Measurements from ENCODE around the gene ANKRD63.

The ANKRD63 gene

DNA sequence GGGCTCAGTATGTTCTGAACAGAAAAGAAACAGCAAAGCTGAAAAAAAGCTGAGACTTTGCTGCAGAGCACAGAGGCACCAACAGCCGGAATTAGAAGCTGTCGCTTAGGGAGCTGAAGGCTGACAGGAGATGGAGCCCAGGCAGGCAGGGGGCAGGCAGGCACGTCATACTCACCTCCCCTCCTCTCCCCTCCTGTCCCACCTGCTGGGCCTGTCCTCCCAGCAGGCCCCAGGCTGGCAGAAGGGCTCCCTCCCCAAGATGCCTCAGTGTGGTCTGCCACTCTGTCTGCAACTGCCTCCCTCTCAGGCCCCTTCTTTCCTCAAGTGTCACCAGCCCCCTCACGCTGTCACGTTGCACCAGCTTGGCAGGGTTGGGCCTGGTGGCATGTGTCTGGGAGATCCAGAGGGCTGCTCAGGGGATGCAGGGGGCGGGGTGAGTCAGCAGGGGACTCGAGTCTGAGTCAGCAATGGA, 3.2 kb upstream of the ANKRD63 start:
- TF ChIP-seq CTCF (IDR thresholded peaks at IDR 0.05; ENCODE audit: insufficient read depth, low read length, missing control alignments), result no peak
- no peak for DNase-seq (ENCODE audit: low read depth, low spot score)
- no peak overlapping the region for H3K4me3 ChIP-seq (ENCODE audit: low read depth, low read length)
- CTCF ChIA-PET, result interaction anchor here (0.6 to 17.3 kb wide), 9 partner anchors 10 to 145 kb away, joined by 3 to 287 read pairs (median 5); partner anchors contain the start of genes INAFM2 and PLCB2
- POLR2A ChIA-PET, result interaction anchor here (1.0 kb wide), 1 partner anchor 136 kb away, joined by 3 read pairs; no protein-coding TSS in a partner anchor

GRCh38 chr15:40285554-40286011, 2.7 kb upstream of the ANKRD63 start:
- TF ChIP-seq CTCF (IDR thresholded peaks at IDR 0.05; ENCODE audit: insufficient read depth, low read length, missing control alignments), result no peak
- ChIA-PET POLR2A (interaction anchor here (0.5 to 1.1 kb wide), 4 partner anchors 37 to 136 kb away, joined by 3 read pairs; no protein-coding TSS in a partner anchor), CTCF (interaction anchor here (0.9 to 17.3 kb wide), 10 partner anchors 10 to 139 kb away, joined by 3 to 287 read pairs (median 5); partner anchors contain the start of genes INAFM2 and PLCB2)
- no peak overlapping the region for H3K4me3 ChIP-seq (ENCODE audit: low read depth, low read length)
- no peak for DNase-seq (ENCODE audit: low read depth, low spot score)

GRCh38 chr15:40285151-40285550, 2.3 kb upstream of the ANKRD63 start:
- ChIA-PET CTCF (interaction anchor here (0.9 to 17.3 kb wide), 10 partner anchors 9 to 140 kb away, joined by 3 to 287 read pairs (median 5); partner anchors contain the start of genes INAFM2 and PLCB2), POLR2A (interaction anchor here (0.5 to 1.1 kb wide), 4 partner anchors 38 to 137 kb away, joined by 3 read pairs; no protein-coding TSS in a partner anchor)
- no peak for TF ChIP-seq CTCF (IDR thresholded peaks at IDR 0.05; ENCODE audit: insufficient read depth, low read length, missing control alignments)
- no peak overlapping the region for H3K4me3 ChIP-seq (ENCODE audit: low read depth, low read length)
- DNase-seq (ENCODE audit: low read depth, low spot score), result no peak

- no peak overlapping the region for H3K4me3 ChIP-seq (ENCODE audit: low read depth, low read length)
- no peak for DNase-seq (ENCODE audit: low read depth, low spot score)
- POLR2A ChIA-PET, result no interaction called here
- no peak for TF ChIP-seq CTCF (IDR thresholded peaks at IDR 0.05; ENCODE audit: insufficient read depth, low read length, missing control alignments)
- CTCF ChIA-PET, result interaction anchor here (0.8 to 17.3 kb wide), 13 partner anchors 7 to 238 kb away, joined by 3 to 287 read pairs (median 3); partner anchors contain the start of genes INAFM2 and PLCB2
Measured at GRCh38 chr15:40283615-40284300, 894 bp upstream of the ANKRD63 start.

DNA sequence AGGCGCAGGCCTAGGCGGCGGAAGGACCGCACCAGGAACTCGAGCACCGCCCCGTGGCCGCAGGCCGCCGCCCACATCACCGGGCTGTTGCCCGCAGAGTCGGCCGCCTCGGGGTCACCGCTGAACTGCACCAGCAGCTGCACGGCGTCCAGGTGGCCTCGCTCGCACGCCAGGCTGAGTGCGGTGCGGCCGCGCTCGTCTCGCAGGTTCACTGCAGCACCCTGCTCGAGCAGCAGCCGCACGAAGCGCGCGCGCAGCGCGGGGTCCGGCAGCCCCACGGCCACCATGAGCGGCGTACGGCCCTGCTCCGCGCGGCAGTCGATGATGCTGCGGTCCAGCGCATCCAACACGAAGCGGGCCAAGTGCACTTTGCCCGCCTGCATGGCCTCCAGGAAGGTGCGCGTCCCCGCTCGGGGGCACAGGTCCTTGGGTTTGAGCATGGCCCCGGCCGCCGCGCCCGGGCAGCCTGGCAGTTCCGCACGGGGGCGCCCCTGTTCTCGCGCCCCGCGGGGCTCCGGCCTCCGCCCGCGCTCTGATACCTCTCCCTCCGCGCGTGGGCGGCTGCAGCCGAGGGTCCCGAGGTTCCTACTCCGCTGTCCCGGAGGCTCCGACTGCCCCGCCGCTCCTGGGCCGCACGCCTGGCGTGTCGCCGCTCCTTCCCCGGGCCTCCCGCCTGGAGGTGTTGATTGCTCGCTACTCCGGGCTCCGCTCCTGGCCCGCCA, 556 bp downstream of the ANKRD63 start:
- POLR2A ChIA-PET, result no interaction called here
- peak overlapping the region; percentile 40 for H3K4me3 ChIP-seq (ENCODE audit: low read depth, low read length)
- no peak for DNase-seq (ENCODE audit: low read depth, low spot score)
- peak; percentile 34 for TF ChIP-seq CTCF (IDR thresholded peaks at IDR 0.05; ENCODE audit: insufficient read depth, low read length, missing control alignments)
- CTCF ChIA-PET, result interaction anchor here (0.7 to 17.3 kb wide), 6 partner anchors 8 to 236 kb away, joined by 3 to 287 read pairs (median 4); partner anchors contain the start of genes INAFM2 and PLCB2

All from AG04449 (cell line).